Measurements from ENCODE around the gene CRYZL1.
"Not testable (repeated sequence)": the region's sequence is repeated elsewhere in the genome, so short reads cannot be mapped to it uniquely, and the experiment has no call there.

Gene CRYZL1

DNA sequence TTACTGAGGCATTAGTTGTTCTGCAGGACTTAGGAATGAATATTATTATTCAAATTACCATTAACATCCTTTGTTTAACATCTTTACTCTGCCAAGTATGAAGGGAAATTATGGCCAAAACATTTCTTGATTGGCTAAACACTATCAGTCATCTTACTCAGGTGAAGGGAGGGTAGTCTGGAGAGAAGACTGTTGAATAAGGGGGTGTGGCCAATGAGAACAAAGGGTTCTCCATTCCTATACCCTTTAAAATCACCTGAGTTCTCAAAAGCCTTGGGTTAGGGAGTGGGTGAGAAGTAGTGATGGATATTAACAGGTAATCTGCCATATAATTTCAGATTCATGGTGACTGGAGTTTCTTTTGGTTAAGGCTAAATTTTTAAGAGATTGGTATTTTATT is 19.3 kb downstream of the CRYZL1 start:
- no peak for DNase-seq

DNA sequence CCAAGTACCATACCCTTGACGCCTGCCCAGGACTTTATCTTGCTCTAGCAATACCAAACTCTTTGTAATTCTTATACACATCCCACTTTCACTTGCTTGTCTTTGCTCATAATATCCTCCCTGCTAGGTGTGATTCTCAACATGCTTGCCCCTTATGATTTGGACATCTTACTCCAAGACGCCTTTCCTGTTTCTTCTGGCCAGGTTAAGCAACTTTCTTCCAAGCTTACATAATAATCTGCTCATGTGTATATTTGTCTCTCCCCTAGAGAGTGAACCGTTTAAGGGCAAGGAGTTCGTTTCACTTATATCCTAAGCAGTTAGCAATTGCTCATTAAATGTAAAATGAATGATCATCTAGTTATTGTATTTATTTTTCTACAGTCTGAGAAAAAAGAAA is 21.8 kb downstream of the CRYZL1 start:
- no peak for DNase-seq

DNA sequence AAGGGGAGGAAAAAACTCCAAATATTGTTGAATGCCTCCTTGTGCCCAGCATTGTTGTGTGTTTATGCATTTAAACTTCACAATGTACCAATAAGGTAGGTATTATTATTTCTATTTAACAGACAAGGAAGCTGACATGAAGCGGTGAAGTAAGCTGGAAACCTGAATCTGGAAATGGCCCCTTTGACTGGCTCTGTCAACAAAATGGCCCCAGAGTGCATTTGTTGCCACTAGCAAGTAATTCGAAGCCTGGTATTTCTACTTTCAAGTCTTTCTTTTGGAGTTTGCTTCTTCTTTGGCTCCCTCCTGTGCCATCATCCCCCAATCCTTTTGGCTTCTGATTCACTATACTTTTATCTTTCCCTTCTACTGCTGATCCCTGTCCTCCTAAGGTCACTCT is 23.1 kb downstream of the CRYZL1 start:
- no peak for DNase-seq

DNA sequence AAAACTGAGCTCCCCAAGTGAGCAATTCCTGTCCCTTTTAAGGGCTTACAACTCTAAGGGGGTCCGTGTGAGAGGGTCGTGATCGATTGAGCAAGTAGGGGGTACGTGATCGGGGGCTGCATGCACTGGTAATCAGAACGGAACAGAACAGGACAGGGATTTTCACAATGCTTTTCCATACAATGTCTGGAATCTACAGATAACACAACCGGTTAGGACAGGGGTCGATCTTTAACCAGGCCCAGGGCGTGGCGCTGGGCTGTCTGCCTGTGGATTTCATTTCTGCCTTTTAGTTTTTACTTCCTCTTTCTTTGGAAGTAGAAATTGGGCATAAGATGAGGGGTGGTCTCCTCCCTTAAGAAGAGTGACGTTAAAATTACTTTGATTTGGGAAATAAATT is 24.0 kb downstream of the CRYZL1 start:
- DNase-seq = not testable (repeated sequence)

DNA sequence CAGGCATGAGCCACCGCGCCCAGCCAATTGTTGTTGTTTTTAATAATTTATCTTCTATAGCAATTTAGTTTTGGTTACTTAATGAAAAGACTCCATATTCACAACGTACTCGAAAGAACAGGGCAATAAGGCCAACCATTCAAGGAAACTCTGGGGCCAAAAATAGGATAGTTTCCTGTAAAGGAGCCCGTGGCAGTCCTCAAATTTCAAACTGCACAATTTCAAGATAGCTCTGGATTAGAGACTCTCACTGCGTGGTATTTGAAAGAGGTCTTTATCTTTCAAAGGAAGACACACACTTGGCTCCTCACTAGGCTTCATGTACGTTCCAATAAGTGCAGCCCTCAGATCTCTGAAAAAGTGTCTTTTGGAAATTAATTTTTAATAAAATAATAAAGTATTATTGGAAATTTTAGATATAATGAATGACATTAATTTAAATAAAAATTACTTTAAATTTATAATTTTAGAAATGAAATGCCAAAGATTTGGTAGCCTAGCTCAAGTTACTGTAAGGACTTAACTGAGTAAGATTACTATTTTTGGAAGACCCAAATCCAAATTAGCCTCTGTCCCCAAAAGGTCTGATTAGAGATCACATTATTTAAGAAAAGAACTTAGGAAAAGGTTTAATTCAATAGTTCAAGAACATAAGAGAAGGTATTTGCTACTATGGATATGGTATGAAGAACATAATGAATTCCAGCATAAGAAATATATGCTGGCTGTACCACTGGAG is 30.4 kb downstream of the CRYZL1 start:
- no peak for DNase-seq

DNA sequence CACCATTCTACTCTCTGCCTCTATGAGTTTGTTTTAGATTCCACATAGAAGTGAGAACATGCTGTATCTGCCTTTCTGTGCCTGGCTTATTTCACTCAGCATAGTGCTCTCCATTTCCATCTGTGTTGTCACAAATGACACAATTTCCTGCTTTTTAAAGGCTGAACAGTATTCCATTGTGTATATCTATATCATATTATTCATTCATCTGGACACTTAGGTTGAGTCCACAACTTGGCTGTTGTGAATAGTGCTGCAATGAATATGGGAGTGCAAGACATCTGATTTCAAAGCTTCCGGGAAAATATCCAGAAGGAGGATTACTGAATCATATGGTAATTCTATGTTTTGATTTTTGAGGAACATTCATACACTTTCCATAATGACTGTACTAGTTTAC is 33.0 kb downstream of the CRYZL1 start:
- DNase-seq = no peak

DNA sequence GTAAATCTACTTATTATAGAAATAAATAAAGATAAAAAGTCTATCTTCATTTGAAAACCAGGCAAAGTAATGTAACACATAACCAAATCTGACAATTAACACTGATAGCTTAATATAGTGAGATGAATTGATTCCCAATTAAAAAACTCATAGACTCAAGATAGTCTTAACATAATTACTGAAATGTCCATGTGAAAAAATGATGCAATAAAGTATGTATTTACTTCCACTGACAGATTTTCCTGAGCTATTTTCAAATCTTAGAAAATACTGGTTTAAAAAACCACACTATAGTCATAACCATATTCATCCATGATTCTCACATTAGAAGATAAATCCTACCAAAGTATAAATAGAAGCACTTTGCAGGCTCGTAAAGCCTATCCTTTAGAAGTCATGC is 43.5 kb downstream of the CRYZL1 start:
- DNase-seq = no peak

DNA sequence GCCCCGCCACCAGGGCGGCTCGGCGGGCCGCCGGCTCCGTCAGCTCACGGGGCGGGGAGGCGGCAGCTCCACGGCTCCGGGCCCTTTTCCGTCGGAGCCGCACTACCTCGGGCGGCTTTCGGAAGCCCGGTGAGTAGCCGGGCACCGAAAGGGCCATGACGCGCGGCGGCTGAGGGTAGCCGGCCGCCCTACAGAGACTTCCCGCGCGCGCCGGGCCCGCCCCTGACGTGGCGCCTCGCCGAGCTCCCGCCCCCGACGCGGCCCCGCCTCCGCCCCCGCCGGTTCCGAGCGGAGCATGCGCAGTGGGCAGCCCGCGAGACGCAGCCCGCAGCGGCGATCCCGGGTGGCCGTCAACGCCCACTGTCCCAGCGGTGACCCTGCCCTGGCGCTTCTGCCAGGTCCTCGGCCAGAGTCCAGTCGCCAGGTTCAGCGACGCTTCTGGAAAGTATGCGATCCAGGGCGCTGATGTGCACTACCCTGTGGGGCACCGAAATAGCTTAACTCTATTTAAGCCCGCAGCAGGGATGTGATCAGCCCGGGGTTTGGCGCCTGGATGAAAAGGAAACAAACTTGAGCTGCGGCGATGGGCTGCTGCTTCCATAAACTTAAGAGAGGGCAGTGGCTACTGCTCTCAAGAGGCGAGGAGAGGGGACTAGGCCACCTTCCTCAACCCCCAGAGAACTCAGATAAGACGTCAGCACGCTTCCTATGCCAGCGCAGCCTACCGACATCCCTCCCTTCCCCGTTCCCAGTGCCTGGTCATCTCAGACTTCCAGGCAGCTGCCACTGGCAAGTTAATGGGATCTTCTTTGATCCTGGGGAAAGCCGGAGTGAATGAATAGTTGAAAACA is 52.8 kb downstream of the CRYZL1 start, which contains the start of gene DONSON:
Gene DONSON, minus strand, starts transcription at position 200 of the 851 bp plus-strand sequence. Its CDS starts 43 bp downstream, at position 157.
- DNase-seq = peak; percentile 83

DNA sequence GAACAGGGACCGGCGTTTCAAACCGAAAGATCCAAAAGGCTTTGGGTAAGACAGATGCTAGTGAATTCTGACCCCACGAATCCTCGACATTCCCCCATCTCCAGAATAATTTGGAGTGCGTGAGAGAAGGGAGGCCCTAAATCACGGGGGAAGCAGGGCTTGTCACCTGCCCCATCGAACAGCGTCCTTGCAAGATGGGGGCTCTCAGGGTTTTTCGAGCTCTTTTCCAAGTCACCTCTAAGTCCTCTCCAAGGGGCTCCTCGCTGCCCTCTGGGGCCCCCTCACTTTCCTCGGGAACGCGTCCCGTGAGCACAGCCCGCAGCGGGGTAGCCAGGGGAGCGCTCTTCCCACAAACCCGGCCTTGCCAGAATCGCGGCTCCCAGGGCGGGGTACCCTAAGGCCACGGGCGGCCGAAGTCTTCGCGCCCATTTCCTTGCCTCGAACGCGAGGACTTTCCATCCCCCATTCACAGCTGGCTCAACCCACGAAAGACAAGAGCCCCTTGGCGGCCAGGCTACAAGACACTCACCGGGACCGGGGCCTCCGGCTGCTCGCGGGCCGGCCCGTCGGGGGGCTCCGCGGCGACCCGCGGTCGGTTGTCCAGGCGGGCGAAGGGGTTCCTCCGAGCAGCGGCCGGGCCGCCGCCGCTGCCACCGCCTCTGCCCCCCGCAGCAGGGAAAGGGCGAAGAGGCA is 53.6 kb downstream of the CRYZL1 start:
- peak; percentile 22 for DNase-seq

DNA sequence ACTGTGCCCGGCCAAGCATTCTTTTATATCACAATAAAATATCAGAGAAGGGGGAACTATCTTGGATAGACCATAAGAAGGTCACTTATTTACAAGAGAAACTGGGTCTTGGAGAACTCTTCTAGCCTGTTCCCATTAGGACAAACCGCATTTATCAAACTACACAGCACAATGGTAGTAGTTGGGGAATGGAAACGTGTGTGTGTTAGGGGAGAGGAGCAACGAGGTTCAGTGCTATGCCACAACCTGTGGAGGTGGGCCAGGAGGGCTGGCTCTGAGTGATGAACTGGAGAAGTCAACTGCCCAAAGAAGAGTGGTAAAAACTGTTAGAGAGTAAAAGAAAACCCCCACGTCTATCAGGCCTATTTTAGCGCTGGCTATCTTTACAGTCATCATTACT is 54.6 kb downstream of the CRYZL1 start:
- DNase-seq = no peak

DNA sequence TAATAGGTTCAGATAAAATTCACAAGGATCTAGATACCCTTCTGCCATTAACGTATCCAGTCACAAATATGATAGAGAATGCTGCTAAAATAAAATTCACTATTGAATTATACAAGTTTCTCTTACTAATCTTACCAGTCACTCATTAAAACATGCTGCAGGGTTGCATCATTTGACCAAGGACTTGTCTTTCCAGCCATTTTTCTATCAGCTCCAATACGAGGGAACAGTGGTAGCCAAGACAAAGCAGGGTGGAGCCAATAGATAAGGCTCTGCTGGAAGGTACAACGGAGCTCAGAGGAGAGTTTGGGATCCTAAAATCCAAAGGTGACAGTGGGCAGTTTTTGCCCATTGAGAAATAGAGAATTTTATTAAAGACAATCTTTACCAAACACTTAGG is 57.1 kb downstream of the CRYZL1 start:
- DNase-seq = no peak

DNA sequence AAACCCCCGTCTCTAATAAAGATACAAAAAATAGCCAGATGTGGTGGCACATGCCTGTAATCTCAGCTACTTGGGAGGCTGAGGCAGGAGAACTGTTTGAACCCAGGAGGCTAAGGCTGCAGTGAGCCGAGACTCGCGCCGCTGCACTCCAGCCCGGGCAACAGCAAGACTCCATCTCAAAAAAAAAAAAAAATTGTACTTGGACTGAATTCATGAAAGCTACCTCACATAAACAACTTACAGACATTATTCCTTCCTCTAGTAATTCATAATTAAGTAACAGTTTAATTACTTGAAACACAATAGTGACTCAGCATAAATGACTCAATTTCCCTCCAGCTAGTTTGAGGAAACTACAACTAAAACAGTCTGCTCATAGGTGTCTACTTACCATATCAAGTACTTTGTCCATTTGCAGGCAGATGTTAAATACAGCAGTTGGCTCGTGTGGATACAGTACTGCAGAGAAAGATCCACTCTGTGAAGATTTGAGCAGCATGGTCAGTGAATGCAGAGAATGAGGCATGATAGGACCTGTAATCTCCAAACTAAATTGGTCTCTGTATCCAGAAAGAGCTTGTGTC is 62.5 kb downstream of the CRYZL1 start:
- no peak for DNase-seq

DNA sequence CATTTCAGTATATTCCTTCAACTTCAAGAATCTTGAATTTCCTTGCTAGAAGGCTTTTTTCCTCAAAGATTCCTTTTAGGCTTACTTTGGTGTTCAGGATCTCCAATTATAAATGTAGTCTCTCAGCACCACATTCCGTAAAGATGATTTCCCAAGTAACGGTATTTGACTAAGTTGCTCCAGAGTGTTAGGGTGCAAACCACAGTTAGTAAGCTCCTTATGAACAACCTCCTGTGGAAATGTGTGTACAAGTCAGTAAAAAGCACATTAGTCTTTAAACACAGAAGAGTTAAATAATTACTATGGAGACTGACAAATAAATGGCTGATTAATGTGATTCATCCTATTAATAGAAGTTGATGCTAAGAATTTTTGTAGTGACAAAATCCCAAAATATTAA is 63.3 kb downstream of the CRYZL1 start:
- no peak for DNase-seq

DNA sequence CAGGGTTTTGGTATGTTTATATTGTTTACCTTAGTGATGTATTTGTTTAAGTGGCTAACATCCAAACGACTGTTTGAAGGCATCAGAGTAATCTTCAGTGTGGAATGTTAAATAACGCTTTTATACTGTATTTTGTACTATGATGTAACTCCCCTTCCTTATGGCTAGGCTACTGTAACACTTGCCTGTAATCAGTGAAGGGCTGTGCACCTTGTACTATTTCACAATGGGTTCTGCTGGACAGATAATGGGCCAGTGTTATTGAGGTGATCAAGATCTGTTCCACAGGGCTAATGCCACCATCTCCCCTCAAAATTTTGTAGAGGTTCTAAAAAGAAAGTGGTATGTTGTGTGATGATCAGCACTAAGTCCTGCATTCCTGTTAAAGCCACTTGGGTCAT is 64.8 kb downstream of the CRYZL1 start:
- DNase-seq = not testable (repeated sequence)

DNA sequence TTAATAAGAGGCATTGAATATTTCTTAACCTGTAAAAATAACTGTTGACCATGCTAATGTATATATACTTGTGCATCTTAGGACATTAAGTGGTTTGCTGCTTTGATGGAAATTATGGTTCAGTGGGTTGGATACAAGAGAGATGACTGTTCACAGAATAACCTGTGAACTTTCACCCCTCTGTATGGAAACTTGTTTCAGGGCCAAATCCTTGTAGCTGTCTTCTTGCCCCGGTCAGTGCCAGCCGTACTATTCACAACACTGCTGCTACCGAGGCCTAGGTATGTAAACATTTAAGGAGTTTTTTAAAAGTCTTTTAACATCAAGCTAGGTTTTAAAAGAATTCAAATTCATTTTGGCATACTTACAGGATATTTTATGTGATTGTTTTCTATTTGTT is 69.2 kb downstream of the CRYZL1 start:
- DNase-seq = no peak

DNA sequence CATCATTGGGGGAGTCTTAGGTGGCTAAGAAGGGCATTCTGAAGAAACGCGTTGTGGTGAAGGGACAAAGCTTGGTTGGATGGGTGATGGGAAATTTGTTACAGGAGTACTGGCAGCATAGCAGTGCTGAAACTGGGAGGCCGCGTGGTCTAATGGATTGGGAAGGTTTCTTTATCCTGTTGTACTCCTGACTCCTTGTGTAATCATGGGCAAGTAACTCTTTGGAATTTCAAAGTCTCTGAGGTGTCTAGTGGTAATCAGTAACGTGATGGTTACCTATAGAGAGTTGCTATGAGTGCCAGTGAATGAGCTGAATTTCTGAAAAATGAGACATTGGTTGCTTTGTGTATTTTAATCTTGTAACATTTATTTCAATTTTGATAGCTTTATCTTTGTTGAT is 71.5 kb downstream of the CRYZL1 start:
- no peak for DNase-seq

DNA sequence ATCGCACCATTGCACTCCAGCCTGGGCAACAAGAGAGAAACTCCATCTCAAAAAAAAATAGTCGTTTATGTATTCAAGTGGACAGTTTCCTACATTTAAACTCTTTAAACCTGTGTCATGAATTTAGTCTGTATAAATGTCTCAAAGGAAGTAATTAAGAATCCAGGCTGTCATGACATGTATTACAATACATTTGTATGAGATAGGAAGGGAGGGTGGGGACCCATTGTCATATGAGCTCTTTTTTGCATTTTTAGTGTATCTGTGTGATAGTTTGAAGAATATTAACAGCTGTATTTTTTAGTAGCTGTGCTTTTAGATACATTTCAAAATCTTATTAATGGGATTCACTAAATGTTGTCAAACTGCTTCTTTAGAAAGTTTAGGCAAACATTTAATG is 73.1 kb downstream of the CRYZL1 start:
- no peak for DNase-seq

DNA sequence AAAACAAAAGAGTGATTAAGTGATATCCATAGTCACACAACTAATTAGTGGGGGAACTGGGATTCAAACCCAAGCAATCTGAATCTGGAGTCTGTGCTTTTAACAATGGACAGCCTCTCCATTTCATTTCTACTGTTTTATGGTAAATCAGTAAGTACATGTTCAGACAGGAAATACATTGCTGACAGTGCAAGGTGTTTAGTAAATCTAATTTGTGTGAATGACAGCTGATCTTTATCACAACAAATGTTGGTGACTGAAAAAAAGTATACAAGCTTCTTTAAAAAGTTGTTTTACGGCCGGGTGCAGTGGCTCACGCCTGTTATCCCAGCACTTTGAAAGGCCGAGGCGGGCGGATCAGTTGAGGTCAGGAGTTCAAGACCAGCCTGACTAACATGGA is 73.6 kb downstream of the CRYZL1 start:
- DNase-seq = no peak

DNA sequence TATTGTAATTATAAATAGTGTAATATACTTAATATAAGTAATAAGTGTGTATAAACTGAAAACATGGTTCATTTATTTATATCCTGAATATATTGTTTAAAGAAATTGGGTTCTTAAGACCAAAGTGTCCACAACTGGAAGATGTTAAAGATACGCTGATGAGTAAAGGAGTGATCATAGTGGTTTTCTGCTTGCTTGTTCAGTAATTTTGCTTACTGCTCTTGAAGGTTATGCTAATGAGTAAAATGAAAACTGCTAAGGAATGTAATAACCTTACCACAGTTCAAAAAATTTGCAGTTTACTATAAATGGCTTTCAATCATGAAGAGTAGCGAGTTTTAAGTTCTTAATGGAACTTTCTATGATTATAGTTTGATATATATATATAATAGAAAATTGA is 75.0 kb downstream of the CRYZL1 start:
- no peak for DNase-seq

DNA sequence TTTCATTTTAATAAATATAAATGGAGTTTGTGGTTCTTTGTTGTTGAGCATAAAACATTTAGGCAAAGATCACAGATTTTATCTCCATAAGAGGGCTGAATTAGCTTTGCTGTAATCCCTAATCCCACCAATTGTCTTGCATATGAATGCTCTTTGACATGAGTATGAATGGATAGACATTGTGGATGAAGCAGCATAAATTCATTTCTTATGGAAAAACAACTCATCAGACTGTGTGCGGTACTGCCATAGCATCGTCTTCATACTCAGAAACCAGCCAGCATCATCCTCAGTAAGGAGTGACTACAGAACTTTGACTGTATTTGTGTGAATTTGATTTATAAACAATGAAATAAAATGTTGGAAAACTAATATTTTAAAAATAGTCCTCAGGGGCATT is 79.2 kb downstream of the CRYZL1 start:
- DNase-seq = no peak

DNA sequence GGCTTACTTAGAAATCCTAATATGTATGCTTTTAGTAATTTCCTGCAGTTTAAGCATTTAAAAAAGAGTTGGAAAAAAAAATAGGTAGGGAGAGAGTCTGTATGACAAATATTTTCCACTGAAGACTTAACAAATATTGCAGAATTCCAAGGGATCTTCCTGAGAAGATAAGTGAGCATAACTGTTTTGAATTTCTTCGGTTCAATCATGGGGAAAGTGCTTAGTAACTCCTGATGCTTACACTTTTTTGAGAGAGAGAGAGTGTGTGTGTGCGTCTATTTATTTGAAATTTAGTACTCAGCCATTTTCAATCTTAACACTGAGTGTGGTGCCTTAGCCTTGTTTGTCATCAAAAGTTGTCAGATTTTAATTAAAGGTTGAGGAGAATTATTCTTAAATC is 80.2 kb downstream of the CRYZL1 start:
- no peak for DNase-seq

DNA sequence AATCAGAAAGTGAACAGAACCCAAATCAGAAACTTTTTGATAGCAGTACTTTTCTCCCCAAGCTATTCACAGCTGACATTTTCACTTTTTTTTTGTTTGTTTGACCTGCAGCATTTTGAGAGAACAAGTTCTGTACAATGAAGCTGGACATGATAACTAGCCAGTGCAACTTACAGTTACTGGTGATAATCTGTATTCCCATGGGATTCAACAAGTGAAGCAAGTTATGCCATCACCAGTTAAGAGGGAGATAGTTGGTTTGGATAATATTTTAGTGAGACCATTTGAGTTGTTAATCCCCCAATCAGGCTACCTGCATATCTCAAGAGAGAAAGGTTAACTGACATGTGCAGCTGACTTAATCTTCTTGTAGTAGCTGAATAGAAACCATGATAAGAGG is 80.6 kb downstream of the CRYZL1 start:
- DNase-seq = no peak

DNA sequence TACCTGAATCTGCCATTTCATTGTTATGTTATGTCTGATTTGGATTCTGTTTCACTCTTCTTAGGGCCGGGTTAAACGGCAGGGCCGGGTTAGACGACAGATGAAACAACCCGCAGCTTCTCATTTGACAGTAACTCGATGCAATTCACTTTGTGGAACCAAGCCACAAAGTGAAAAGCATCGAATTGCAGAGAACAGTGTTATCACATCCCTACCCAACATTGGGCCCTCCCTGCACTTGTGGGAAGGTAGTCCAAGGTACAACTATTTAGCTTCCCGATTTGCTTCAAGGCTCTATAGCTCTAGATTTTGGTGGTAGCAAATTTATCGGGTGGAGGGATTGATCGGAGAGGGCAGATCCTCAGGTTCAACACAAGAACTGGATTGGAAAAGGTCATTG is 81.7 kb downstream of the CRYZL1 start:
- no peak for DNase-seq
